Measurements from ENCODE around the gene RPS6KA3.

RPS6KA3 gene

GRCh38 chrX:20227116-20227515 lies 39.6 kb downstream of the RPS6KA3 start:
- Histone ChIP-seq H2BK120ac (ENCODE audit: low read depth, low read length) (no peak overlapping the region), H4K8ac (ENCODE audit: low read depth, low read length) (no peak overlapping the region), H2AK5ac (ENCODE audit: low read depth, low read length) (no peak overlapping the region), H3K4ac (ENCODE audit: low read length) (no peak overlapping the region), H3K23ac (ENCODE audit: low read depth, low read length, poor library complexity) (no peak overlapping the region), H3K9me3 (replicated peaks in 1 of 2; ENCODE audit: control insufficient read depth in 2 of 2, insufficient read depth in 1 of 2, low read depth in 1 of 2, low read length in 2 of 2) (no peaks in the 10 kb centered on the region), H3K79me1 (ENCODE audit: low read depth, low read length) (no peaks in the 10 kb centered on the region), H2BK15ac (ENCODE audit: low read length) (no peak overlapping the region), H4K91ac (ENCODE audit: low read depth, low read length, poor library complexity) (no peak overlapping the region), H3K4me2 (ENCODE audit: insufficient read depth, low read length, poor library complexity, severe bottlenecking) (no peak overlapping the region), H2BK5ac (ENCODE audit: low read length) (no peak overlapping the region), H3K18ac (ENCODE audit: low read length) (no peak overlapping the region), H3K36me3 (replicated peaks in 1 of 2; ENCODE audit: control insufficient read depth in 2 of 2, insufficient read depth in 2 of 2, low read length in 2 of 2) (peaks cover 0 to 20% of the 10 kb centered on the region in 2 donors), H3K4me3 (ENCODE audit: low read length in 2 of 2) (no peak overlapping the region), H2BK12ac (ENCODE audit: low read length) (no peak overlapping the region), H2AFZ (ENCODE audit: low read length) (no peak overlapping the region), H3K9ac (ENCODE audit: low read depth, low read length, poor library complexity) (no peak overlapping the region), H3K27me3 (ENCODE audit: control insufficient read depth in 3 of 3, insufficient read depth in 3 of 3, low read depth in 1 of 3, low read length in 3 of 3) (no peaks in the 10 kb centered on the region), H3K27ac (replicated peaks; ENCODE audit: low read length) (no peak overlapping the region), H3K4me1 (ENCODE audit: control insufficient read depth in 2 of 2, insufficient read depth in 1 of 2, low read depth in 1 of 2, low read length in 2 of 2) (no peaks in the 10 kb centered on the region), H3K14ac (ENCODE audit: low read length) (no peak overlapping the region)
- no peak for DNase-seq (ENCODE audit: low spot score)
- no CpG with 5 or more reads among the region's 2 CpGs for WGBS, 2 donors (ENCODE audit: extremely low coverage in 2 of 2, insufficient read length in 2 of 2, insufficient replicate concordance in 1 of 2)

GRCh38 chrX:20225488-20225833 lies 41.2 kb downstream of the RPS6KA3 start:
- no peak for DNase-seq (ENCODE audit: low spot score)
- Histone ChIP-seq H3K9me3 (replicated peaks in 1 of 2; ENCODE audit: control insufficient read depth in 2 of 2, insufficient read depth in 1 of 2, low read depth in 1 of 2, low read length in 2 of 2) (no peaks in the 10 kb centered on the region), H2AFZ (ENCODE audit: low read length) (no peak overlapping the region), H2BK15ac (ENCODE audit: low read length) (no peak overlapping the region), H2AK5ac (ENCODE audit: low read depth, low read length) (no peak overlapping the region), H4K8ac (ENCODE audit: low read depth, low read length) (no peak overlapping the region), H2BK5ac (ENCODE audit: low read length) (no peak overlapping the region), H3K9ac (ENCODE audit: low read depth, low read length, poor library complexity) (no peak overlapping the region), H3K36me3 (replicated peaks in 1 of 2; ENCODE audit: control insufficient read depth in 2 of 2, insufficient read depth in 2 of 2, low read length in 2 of 2) (peaks cover 0 to 12% of the 10 kb centered on the region in 2 donors), H4K91ac (ENCODE audit: low read depth, low read length, poor library complexity) (no peak overlapping the region), H3K27me3 (ENCODE audit: control insufficient read depth in 3 of 3, insufficient read depth in 3 of 3, low read depth in 1 of 3, low read length in 3 of 3) (no peaks in the 10 kb centered on the region), H3K4ac (ENCODE audit: low read length) (no peak overlapping the region), H3K4me1 (ENCODE audit: control insufficient read depth in 2 of 2, insufficient read depth in 1 of 2, low read depth in 1 of 2, low read length in 2 of 2) (no peaks in the 10 kb centered on the region), H3K4me3 (ENCODE audit: low read length in 2 of 2) (no peak overlapping the region), H3K14ac (ENCODE audit: low read length) (no peak overlapping the region), H3K79me1 (ENCODE audit: low read depth, low read length) (no peaks in the 10 kb centered on the region), H3K27ac (replicated peaks; ENCODE audit: low read length) (no peak overlapping the region), H2BK120ac (ENCODE audit: low read depth, low read length) (no peak overlapping the region), H3K4me2 (ENCODE audit: insufficient read depth, low read length, poor library complexity, severe bottlenecking) (no peak overlapping the region), H3K23ac (ENCODE audit: low read depth, low read length, poor library complexity) (no peak overlapping the region), H2BK12ac (ENCODE audit: low read length) (no peak overlapping the region), H3K18ac (ENCODE audit: low read length) (no peak overlapping the region)
- no CpG with 5 or more reads among the region's 1 CpG for WGBS, 2 donors (ENCODE audit: extremely low coverage in 2 of 2, insufficient read length in 2 of 2, insufficient replicate concordance in 1 of 2)

DNA sequence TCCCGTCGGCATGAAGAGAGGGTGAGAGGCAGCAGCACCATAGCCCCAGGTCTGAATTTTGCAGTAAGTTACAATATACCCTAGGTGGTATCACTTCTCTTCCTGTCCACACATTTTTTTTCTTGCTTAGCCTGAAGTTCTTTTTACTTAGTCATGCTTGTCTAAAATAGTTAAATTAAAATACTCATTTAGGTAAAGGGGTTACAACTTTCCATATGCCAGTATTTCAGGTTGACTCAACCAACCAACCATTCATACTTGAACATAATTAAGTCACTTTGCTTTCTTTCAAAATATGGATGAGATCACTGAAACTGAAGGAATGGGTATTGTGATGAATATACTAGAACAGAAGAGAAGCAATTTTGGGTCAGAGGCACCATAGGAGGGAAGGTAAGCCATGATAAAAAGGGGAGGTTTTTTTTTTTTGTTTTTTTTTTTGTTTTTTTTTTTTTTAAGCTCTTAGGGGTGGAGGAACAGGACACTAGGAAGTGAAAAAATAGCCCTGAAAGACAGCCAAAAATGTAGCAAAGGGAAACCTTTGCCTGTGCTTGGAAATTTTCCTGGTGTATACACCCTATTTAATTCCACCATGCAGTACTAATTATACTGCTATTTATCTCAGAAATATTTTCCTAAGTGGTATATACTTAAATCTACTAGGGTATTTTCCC lies 41.8 kb downstream of the RPS6KA3 start:
- Histone ChIP-seq H3K4me2 (ENCODE audit: insufficient read depth, low read length, poor library complexity, severe bottlenecking) (no peak overlapping the region), H3K4me3 (ENCODE audit: low read length in 2 of 2) (no peak overlapping the region), H3K27me3 (ENCODE audit: control insufficient read depth in 3 of 3, insufficient read depth in 3 of 3, low read depth in 1 of 3, low read length in 3 of 3) (no peaks in the 10 kb centered on the region), H2BK12ac (ENCODE audit: low read length) (no peak overlapping the region), H2AK5ac (ENCODE audit: low read depth, low read length) (no peak overlapping the region), H3K9ac (ENCODE audit: low read depth, low read length, poor library complexity) (no peak overlapping the region), H2AFZ (ENCODE audit: low read length) (no peak overlapping the region), H4K91ac (ENCODE audit: low read depth, low read length, poor library complexity) (no peak overlapping the region), H3K23ac (ENCODE audit: low read depth, low read length, poor library complexity) (no peak overlapping the region), H2BK5ac (ENCODE audit: low read length) (no peak overlapping the region), H3K14ac (ENCODE audit: low read length) (no peak overlapping the region), H3K36me3 (replicated peaks in 1 of 2; ENCODE audit: control insufficient read depth in 2 of 2, insufficient read depth in 2 of 2, low read length in 2 of 2) (peaks cover 0 to 7% of the 10 kb centered on the region in 2 donors), H3K4ac (ENCODE audit: low read length) (no peak overlapping the region), H2BK15ac (ENCODE audit: low read length) (no peak overlapping the region), H2BK120ac (ENCODE audit: low read depth, low read length) (no peak overlapping the region), H3K79me1 (ENCODE audit: low read depth, low read length) (no peaks in the 10 kb centered on the region), H3K27ac (replicated peaks; ENCODE audit: low read length) (no peak overlapping the region), H3K18ac (ENCODE audit: low read length) (no peak overlapping the region), H3K9me3 (replicated peaks in 1 of 2; ENCODE audit: control insufficient read depth in 2 of 2, insufficient read depth in 1 of 2, low read depth in 1 of 2, low read length in 2 of 2) (no peaks in the 10 kb centered on the region), H3K4me1 (ENCODE audit: control insufficient read depth in 2 of 2, insufficient read depth in 1 of 2, low read depth in 1 of 2, low read length in 2 of 2) (no peaks in the 10 kb centered on the region), H4K8ac (ENCODE audit: low read depth, low read length) (no peak overlapping the region)
- DNase-seq (ENCODE audit: low spot score), result no peak
- no CpG with 5 or more reads among the region's 2 CpGs for WGBS, 2 donors (ENCODE audit: extremely low coverage in 2 of 2, insufficient read length in 2 of 2, insufficient replicate concordance in 1 of 2)

- no peak overlapping the region for H2AK5ac ChIP-seq (ENCODE audit: low read depth, low read length)
- H3K27me3 ChIP-seq (ENCODE audit: control insufficient read depth in 3 of 3, insufficient read depth in 3 of 3, low read depth in 1 of 3, low read length in 3 of 3), result no peaks in the 10 kb centered on the region
- H4K8ac ChIP-seq (ENCODE audit: low read depth, low read length), result no peak overlapping the region
- H2BK5ac ChIP-seq (ENCODE audit: low read length), result no peak overlapping the region
- no peak overlapping the region for H3K27ac ChIP-seq (replicated peaks; ENCODE audit: low read length)
- no peak overlapping the region for H3K18ac ChIP-seq (ENCODE audit: low read length)
- no peak overlapping the region for H3K4me2 ChIP-seq (ENCODE audit: insufficient read depth, low read length, poor library complexity, severe bottlenecking)
- H3K9me3 ChIP-seq (replicated peaks in 1 of 2; ENCODE audit: control insufficient read depth in 2 of 2, insufficient read depth in 1 of 2, low read depth in 1 of 2, low read length in 2 of 2), result no peaks in the 10 kb centered on the region
- no peaks in the 10 kb centered on the region for H3K4me1 ChIP-seq (ENCODE audit: control insufficient read depth in 2 of 2, insufficient read depth in 1 of 2, low read depth in 1 of 2, low read length in 2 of 2)
- H3K79me1 ChIP-seq (ENCODE audit: low read depth, low read length), result no peaks in the 10 kb centered on the region
- WGBS, 2 donors (ENCODE audit: extremely low coverage in 2 of 2, insufficient read length in 2 of 2, insufficient replicate concordance in 1 of 2), result no CpG with 5 or more reads among the region's 3 CpGs
- no peak overlapping the region for H3K14ac ChIP-seq (ENCODE audit: low read length)
- no peak overlapping the region for H3K9ac ChIP-seq (ENCODE audit: low read depth, low read length, poor library complexity)
- no peak for DNase-seq (ENCODE audit: low spot score)
- H3K4me3 ChIP-seq (ENCODE audit: low read length in 2 of 2), result no peak overlapping the region
- H3K4ac ChIP-seq (ENCODE audit: low read length), result no peak overlapping the region
- no peak overlapping the region for H2BK15ac ChIP-seq (ENCODE audit: low read length)
- H3K36me3 ChIP-seq (replicated peaks in 1 of 2; ENCODE audit: control insufficient read depth in 2 of 2, insufficient read depth in 2 of 2, low read length in 2 of 2), result no peaks in the 10 kb centered on the region
- H4K91ac ChIP-seq (ENCODE audit: low read depth, low read length, poor library complexity), result no peak overlapping the region
- no peak overlapping the region for H2BK120ac ChIP-seq (ENCODE audit: low read depth, low read length)
- no peak overlapping the region for H2AFZ ChIP-seq (ENCODE audit: low read length)
- H2BK12ac ChIP-seq (ENCODE audit: low read length), result no peak overlapping the region
- no peak overlapping the region for H3K23ac ChIP-seq (ENCODE audit: low read depth, low read length, poor library complexity)
Measured at GRCh38 chrX:20221902-20222301, 44.8 kb downstream of the RPS6KA3 start.
